H54 (cell line): ENCODE results near the gene SEMA3G.
A peak's percentile ranks its signal among the peaks of the same experiment; 100 is the strongest.

Experiments
- DNase-seq: peaks from one replicate; pipeline ENCODE4 v3.0.0; 2011; ENCODE audit warnings: low spot score, mixed read lengths; ENCODE audit not compliant: insufficient read length
- FAIRE-seq: peaks from 3 replicates; lab custom pipeline; 2011; peaks lifted over from hg19 to GRCh38; lab: Jason Lieb, UNC
- POLR2A ChIP-seq: IDR thresholded peaks from 2 replicates; pipeline ENCODE4 v1.6.1; 2011; ENCODE audit warnings: low read depth, mild to moderate bottlenecking, low read length

Gene SEMA3G

GRCh38 chr3:52433328-52433995 lies 11.4 kb downstream of the SEMA3G start:
- DNase-seq (no peak), FAIRE-seq (no peak)
- TF ChIP-seq POLR2A: no peak

GRCh38 chr3:52432691-52433141 lies 12.2 kb downstream of the SEMA3G start:
- FAIRE-seq (no peak), DNase-seq (no peak)
- no peak for TF ChIP-seq POLR2A

- FAIRE-seq: no peak
- TF ChIP-seq POLR2A: no peak
Observed at GRCh38 chr3:52432225-52432624, 12.7 kb downstream of the SEMA3G start.

GRCh38 chr3:52431459-52432223 lies 13.3 kb downstream of the SEMA3G start:
- no peak for TF ChIP-seq POLR2A
- FAIRE-seq (no peak), DNase-seq (no peak)

More at GRCh38 chr3:52432225-52432624, 12.7 kb downstream of the SEMA3G start:
- no peak for DNase-seq

- TF ChIP-seq POLR2A: no peak
- DNase-seq (no peak), FAIRE-seq (no peak)
Observed at GRCh38 chr3:52430416-52430810, 14.5 kb downstream of the SEMA3G start.

GRCh38 chr3:52429779-52430415 lies 15.0 kb downstream of the SEMA3G start:
- no peak for TF ChIP-seq POLR2A
- DNase-seq (no peak), FAIRE-seq (no peak)

GRCh38 chr3:52429031-52429430 lies 15.9 kb downstream of the SEMA3G start:
- FAIRE-seq: no peak
- DNase-seq: no peak
- TF ChIP-seq POLR2A: no peak

GRCh38 chr3:52428151-52429005 lies 16.5 kb downstream of the SEMA3G start:
- FAIRE-seq (peak; percentile 80), DNase-seq (peak; percentile 57)
- TF ChIP-seq POLR2A: no peak

- DNase-seq: no peak
- FAIRE-seq: no peak
- no peak for TF ChIP-seq POLR2A
Observed at GRCh38 chr3:52423173-52423572, 21.7 kb downstream of the SEMA3G start.

GRCh38 chr3:52422669-52423068 lies 22.2 kb downstream of the SEMA3G start:
- DNase-seq: no peak
- no peak for TF ChIP-seq POLR2A
- no peak for FAIRE-seq

- no peak for DNase-seq
- no peak for FAIRE-seq
- TF ChIP-seq POLR2A: no peak
Observed at GRCh38 chr3:52420388-52420787, 24.5 kb downstream of the SEMA3G start.

GRCh38 chr3:52415800-52416199 lies 29.1 kb downstream of the SEMA3G start:
- FAIRE-seq (no peak), DNase-seq (no peak)
- TF ChIP-seq POLR2A: no peak

GRCh38 chr3:52408466-52408865 lies 36.4 kb downstream of the SEMA3G start:
- DNase-seq (no peak), FAIRE-seq (no peak)
- no peak for TF ChIP-seq POLR2A
